COLO668 (cell line): ENCODE data around the gene CFAP119.

Experiments used
- DNase-seq: peaks from one replicate; lab custom pipeline; 2025; ENCODE audit not compliant: unreplicated experiment; lab: John Stamatoyannopoulos, UW

CFAP119 gene

DNA sequence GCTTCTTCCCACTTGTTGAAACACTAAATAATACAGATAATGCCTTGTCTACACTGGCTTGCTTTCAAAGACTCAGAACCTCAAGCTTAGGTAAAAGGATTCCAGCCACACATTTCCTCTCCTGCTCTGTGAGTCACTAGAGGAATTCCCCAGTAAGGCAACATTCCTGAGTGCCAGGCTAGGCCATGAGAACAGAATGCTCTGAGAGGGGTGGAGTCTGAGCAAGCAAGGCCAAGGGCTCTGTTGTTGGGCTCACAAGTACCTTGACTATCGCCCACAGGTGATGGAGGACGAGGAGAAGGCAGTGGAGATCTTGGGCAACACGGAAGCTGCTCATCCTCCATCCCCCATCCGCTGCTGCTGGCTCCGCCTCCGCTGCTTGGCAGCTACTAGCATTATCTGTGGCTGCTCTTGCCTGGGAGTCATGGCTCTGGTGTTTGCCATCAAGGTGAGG lies 20.4 kb downstream of the CFAP119 start:
- no peak for DNase-seq

DNA sequence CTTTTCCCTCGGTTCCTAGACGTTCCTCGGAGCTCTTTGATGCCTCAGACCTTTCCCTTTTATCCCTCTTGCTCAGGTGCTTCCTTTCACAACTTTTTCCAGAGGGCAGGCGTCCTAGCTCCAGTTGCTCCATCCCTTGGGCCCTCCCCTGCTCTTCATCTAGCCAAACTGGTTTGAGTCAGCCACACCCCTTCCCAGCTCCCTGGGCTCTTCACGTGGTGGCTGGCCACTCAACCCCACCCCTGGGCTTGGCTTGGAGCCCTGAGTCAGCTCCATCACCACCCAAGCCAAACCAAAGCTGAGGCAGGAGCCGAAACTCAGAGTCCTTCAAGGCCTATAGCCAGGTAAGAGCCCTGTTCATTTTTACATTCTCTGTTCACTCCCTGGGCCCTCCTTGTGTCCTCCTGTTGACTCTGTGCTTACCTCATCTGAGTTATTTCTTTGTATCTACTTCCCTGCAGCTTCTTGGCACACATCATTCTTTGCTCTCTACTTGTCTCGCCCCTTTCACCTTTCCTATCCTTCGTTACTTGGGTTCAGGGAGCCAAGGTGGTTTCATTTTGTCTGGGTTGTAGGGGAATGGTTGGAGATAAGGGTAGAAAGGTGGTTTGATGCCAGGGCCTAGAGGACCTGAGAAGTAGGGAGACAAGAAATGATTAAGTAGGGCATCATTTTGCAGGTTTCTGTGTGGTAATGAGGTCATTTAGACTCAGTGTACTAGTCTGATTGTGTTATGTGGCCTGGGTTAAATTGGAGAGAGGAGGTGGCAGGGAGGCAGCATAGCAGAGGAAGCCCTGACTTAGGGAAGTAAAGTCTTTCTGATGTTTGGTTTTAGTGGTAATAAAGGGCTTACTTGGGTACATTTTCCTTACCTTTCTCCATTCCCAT lies 21.3 kb downstream of the CFAP119 start:
- DNase-seq: peak; percentile 58

DNA sequence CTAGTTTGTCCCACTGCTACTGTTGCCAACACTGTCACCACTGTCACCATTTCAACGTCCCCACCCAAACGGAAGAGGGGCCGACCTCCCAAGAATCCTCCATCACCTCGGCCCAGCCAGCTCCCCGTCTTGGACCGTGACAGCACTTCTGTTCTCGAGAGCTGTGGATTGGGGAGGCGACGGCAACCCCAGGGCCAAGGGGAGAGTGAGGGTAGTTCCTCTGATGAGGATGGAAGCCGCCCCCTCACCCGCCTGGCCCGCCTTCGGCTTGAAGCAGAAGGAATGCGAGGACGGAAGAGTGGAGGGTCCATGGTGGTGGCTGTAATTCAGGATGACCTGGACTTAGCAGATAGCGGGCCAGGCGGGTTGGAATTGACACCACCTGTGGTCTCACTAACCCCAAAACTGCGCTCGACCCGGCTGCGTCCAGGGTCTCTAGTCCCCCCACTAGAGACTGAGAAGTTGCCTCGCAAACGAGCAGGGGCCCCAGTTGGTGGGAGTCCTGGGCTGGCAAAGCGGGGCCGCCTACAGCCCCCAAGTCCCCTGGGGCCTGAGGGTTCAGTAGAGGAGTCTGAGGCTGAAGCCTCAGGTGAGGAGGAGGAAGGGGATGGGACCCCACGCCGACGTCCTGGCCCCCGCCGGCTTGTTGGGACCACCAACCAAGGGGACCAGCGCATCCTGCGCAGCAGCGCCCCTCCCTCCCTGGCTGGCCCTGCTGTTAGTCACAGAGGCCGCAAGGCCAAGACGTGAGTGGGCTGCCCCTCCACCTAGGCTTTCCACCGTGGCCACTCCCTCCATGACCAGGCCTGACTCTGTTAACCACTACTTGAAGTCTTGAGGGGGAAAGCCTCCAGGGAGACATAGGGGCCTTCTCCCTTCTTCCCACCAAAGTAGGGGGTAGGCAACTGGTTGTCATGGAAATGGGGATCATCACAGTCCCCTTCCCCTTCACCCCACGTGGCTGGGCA lies 22.6 kb downstream of the CFAP119 start:
- no peak for DNase-seq

DNA sequence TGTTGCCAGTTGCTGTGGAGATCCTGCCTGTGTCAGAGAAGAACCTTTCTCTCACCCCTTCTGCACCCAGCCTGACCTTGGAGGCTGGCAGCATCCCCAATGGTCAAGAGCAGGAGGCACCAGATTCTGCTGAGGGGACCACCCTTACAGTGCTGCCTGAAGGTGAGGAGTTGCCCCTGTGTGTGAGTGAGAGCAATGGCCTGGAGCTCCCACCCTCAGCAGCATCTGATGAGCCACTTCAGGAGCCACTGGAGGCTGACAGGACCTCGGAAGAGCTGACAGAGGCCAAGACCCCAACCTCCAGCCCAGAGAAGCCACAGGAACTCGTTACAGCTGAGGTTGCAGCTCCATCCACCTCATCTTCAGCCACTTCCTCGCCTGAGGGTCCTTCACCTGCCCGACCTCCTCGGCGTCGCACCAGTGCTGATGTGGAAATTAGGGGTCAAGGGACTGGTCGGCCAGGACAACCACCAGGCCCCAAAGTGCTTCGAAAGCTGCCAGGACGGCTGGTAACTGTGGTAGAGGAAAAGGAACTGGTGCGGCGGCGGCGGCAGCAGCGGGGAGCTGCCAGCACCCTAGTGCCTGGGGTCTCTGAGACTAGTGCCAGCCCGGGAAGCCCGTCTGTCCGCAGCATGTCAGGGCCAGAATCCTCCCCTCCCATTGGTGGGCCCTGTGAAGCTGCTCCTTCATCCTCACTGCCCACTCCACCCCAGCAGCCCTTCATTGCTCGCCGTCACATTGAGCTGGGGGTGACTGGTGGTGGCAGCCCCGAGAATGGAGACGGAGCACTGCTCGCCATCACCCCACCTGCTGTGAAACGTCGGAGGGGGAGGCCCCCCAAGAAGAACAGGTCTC lies 23.8 kb downstream of the CFAP119 start:
- DNase-seq: no peak

DNA sequence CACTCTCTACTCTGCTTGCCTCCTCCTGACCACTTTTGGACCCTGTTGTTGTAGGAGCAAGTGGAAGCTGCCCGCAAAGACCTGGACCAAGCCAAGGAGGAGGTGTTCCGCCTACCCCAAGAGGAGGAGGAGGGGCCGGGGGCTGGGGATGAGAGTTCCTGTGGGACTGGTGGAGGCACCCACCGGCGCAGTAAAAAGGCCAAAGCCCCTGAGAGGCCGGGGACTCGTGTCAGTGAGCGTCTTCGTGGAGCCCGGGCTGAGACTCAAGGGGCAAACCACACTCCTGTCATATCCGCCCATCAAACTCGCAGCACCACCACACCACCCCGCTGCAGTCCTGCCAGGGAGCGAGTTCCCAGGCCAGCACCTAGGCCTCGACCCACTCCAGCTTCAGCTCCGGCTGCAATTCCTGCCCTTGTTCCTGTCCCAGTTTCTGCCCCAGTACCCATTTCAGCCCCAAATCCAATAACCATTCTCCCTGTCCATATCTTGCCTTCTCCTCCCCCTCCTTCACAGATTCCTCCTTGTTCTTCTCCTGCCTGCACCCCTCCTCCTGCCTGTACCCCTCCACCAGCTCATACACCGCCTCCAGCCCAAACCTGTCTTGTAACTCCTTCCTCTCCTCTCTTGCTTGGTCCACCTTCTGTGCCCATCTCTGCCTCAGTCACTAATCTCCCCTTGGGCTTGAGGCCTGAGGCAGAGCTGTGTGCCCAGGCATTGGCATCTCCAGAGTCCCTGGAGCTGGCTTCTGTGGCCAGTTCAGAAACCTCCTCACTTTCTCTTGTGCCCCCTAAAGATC lies 24.7 kb downstream of the CFAP119 start:
- DNase-seq: no peak

DNA sequence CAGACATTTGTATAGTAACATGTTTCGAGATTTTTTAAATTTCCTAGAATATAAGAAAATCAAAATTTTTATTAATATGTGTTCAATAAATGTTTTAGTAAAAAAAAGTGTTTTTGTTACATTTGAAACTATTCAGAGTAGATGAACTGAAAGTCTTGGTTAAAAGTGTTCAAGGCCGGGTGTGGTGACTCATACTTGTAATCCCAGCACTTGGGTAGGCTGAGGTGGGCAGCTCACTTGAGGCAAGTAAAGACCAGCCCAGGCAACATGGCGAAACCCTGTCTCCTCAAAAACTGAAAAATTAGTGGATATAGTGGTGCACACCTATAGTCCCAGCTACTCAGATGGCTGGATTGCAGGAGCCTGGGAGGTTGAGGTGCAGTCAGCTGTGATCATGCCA lies 30.5 kb downstream of the CFAP119 start:
- DNase-seq: no peak

DNA sequence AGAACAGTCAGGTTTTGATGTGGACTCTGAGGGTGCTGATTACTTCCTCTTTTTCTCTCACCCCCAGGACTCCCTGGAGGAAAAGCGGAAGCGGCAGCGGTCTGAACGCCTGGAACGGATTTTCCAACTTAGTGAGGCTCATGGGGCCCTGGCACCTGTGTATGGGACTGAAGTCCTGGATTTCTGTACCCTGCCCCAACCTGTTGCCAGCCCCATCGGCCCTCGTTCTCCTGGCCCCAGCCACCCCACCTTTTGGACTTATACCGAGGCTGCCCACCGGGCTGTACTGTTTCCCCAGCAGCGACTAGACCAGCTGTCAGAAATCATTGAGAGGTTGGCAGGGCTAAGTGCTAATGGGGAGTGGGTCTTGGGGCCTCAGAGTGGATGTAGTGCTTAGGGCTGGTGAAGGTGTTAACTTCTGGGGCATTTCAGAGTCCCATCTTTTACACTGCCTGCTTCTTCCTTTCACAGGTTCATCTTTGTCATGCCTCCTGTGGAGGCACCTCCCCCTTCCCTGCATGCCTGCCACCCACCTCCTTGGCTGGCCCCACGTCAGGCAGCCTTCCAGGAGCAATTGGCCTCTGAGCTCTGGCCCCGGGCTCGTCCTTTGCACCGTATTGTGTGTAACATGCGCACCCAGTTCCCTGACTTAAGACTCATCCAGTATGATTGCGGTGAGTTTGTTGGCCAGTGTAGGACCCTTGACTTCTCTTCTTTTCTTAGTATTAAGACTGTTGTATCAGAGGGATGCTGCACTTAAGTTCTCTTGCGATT lies 32.8 kb downstream of the CFAP119 start:
- DNase-seq: no peak

DNA sequence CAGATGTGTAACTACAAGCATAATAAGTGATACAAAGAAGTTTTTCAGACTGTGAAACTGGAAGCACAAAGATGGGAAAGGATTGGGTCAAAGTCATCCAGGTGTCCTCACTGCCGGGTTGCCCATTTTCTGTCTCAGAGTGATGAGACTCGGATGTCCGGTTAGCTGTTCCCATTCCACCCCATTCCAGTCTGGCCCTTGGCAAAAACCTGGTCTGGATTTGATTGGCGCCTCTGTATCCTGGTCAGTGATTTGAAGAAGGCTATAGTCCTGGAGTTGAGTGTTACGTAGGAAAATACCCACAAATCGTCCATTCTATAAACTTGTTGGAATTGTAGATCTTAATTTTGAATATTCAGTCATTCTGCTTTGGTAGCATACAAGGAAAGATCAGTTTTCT lies 33.5 kb downstream of the CFAP119 start:
- no peak for DNase-seq

DNA sequence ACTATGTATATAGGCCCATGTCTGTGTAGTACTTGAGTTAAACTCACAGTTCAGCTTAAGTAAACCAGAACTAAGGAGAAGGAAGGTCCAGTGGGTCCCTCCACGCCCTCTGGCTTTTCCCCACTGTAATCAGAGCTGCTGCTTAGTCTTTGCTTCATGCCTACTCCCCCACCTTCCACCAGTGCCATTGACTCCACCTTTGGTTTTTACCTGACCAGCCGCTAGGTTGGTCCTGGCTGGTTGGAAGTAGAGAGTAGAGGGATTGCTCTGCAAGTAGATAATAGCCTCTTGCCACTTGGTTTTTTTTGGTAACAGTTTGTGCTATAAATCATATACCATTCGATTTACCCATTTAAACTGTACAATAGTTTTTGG lies 36.5 kb downstream of the CFAP119 start:
- no peak for DNase-seq

DNA sequence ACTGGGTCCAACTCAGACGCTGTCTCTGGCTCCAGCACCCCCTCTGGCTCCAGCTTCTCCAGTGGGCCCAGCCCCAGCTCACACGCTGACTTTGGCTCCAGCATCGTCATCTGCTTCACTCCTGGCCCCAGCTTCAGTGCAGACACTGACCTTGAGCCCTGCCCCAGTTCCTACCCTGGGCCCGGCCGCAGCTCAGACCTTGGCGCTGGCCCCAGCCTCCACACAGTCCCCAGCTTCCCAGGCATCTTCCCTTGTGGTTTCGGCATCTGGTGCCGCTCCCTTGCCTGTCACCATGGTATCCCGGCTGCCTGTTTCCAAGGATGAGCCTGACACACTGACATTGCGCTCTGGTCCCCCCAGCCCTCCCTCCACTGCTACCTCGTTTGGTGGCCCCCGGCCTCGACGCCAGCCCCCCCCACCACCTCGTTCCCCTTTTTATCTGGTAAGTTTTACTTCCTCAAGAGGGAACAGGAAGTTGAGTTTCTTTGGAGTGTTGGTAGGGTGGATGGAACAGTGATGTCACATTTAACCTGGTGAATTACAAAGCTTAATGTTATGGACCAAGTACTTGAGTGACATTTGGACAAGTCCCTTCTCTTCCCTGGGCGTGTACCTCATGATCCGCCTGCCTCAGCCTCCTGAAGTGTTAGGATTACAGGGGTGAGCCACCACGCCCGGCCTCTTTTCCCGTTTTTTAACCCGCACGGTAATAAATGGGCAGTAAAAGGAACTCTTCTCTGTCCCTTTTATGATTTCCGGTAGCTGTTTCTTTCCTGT lies 37.0 kb downstream of the CFAP119 start:
- DNase-seq: no peak

DNA sequence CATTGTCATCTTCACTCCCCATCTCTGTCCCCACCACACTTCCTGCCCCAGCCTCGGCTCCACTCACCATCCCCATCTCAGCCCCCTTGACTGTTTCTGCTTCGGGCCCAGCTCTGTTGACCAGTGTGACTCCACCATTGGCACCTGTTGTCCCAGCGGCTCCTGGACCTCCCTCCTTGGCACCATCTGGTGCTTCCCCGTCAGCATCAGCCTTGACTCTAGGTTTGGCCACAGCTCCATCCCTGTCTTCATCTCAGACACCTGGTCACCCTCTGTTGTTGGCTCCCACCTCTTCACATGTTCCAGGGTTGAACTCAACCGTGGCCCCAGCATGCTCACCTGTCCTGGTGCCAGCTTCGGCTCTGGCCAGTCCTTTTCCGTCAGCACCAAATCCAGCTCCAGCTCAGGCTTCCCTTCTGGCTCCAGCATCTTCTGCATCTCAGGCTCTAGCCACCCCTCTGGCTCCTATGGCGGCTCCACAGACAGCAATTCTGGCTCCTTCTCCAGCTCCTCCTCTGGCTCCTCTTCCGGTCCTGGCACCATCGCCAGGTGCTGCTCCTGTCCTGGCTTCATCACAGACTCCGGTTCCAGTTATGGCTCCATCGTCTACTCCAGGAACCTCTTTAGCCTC lies 38.0 kb downstream of the CFAP119 start:
- DNase-seq: no peak

DNA sequence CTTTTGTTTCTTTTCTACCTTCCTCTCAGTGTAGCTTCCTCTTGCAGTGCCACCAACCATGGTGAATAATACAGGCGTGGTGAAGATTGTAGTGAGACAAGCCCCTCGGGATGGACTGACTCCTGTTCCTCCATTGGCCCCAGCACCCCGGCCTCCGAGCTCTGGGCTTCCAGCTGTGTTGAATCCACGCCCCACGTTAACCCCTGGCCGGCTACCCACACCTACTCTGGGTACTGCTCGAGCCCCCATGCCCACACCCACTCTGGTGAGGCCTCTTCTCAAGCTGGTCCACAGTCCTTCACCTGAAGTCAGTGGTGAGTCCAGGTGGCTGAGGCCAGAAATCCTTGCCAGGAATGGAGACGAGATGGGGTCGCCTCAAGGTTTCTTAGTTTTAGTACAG lies 38.9 kb downstream of the CFAP119 start:
- no peak for DNase-seq

DNA sequence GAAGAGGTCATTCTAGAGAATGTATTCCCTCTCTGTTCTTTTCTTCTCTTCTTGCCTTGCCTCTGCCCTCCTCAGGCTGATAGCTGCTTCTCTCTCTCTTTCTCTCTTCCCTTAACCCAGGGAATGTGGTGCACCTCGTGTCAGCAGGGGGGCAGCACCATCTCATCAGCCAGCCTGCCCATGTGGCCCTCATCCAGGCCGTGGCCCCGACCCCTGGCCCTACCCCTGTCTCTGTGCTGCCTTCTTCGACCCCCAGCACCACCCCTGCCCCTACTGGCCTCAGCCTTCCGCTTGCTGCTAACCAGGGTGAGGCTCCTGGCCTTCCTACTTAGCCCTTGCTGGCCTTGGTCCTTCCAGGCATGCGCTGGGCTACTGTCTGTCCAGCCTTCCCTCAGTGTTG lies 39.4 kb downstream of the CFAP119 start:
- DNase-seq: no peak

DNA sequence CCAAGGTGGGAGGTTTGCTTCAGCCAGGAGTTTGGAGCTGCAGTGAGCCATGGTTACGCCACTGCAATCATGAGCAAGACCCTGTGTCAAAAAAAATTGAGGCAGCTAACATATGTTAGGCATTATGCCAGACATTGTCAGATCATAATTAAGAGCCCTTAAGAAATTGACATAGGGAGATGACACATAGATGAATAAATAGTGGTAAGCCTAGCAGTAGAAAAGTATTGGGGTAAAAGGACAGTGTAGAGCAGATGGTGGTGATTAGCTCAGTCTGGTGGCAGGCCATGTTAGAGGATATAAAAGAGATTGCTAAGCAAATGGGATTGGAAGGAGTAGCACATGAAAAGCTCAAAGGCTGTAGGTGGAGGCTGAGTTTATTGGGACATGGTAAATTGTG lies 40.3 kb downstream of the CFAP119 start:
- no peak for DNase-seq

DNA sequence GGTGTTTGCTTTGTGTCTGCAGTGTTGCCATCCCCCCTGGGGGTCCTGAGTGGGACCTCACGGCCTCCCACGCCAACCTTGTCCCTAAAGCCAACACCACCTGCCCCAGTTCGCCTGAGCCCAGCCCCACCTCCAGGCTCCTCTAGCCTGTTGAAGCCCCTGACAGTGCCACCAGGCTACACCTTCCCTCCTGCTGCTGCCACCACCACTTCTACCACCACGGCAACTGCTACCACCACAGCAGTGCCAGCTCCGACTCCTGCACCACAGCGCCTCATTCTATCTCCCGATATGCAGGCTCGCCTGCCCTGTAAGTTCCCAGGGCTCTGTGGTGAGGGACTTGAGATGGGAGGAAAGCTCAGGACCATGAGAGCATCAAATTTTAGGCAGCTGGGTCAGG lies 40.7 kb downstream of the CFAP119 start:
- no peak for DNase-seq

DNA sequence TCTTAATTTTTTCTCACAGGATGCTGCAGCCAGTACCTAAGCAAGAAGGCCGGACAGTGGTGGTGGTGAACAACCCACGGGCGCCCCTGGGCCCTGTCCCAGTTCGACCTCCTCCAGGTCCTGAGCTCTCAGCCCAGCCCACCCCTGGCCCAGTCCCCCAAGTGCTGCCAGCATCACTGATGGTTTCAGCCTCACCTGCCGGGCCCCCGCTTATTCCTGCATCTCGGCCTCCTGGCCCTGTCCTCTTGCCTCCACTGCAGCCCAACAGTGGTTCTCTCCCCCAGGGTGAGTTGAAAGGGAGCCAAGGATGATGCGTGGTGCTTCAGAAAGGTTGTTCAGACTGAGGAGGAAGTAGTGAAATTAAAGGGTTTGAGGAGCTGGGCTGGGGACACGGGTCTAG lies 41.2 kb downstream of the CFAP119 start:
- DNase-seq: no peak

DNA sequence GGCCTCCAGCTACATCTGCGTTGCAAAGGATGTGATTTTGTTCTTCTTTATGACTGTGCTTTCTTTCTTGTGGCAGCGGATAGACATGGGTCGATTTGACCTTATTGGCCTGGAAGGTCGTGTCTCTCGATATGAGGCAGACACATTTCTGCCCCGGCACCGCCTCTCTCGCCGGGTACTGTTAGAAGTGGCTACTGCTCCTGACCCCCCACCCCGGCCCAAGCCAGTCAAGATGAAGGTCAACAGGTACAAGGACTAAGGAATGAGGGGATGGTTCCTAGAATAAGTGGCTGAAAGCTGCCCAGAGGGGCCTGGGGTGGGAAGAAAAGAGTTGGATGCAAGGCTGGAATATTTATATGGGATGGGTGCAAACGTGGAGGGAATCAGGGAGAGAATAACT lies 41.8 kb downstream of the CFAP119 start:
- DNase-seq: no peak

DNA sequence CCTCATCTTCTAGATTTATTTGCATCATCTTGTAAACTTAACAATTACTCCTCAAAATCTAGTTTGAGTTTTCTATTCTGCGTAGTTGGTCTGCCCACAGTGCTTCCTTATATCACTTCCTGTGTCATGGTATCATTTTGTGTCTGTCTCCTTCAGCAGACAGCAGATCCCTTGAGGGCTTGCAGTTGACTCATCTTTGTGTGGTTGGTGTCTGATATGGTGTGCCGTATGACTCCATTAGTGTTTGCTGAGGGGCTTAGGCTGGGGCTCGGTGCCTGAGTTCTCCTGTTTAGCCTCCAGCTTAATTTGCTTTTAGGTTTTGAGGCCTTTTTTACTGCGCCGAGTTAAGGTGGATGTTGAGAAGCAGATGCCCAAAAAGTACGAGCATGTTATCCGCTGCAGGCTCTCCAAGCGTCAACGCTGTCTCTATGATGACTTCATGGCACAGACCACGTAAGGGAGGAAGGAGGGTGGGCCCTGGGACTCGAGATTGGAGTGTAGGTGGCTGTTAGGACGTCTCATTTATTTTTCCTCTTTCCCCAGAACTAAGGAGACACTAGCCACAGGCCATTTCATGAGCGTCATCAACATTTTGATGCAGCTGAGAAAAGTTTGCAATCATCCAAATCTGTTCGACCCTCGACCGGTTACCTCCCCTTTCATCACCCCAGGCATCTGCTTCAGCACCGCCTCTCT lies 46.0 kb downstream of the CFAP119 start:
- DNase-seq: no peak
